Left lung (tissue), 10 donors: ENCODE measurements around the gene MAP6. TPM values are rescaled to one million over a fixed set of nuclear protein-coding genes. Genes with fewer than 3 reads are reported as not detected.
A peak's percentile ranks its signal among the peaks of the same experiment; 100 is the strongest.

Experiments used
- ATAC-seq: fragments of 200-7000 bp; cut with Tn5 transposase; one replicate; pipeline ENCODE4 v1.9.1; 2020; ENCODE audit warnings: moderate library complexity
- DNase-seq, 4 donors: peaks; one replicate each; pipeline ENCODE4 v3.0.0-alpha.2; 2013 to 2020
- H3K27ac ChIP-seq, 2 donors: fragments of 200-600 bp; sonication (generic) in 1 of 2; one replicate each; pipeline versions ENCODE4 v1.5.0 to v1.8.0; 2020 to 2021
- H3K27me3 ChIP-seq, 2 donors: fragments of 200-600 bp; sonication (generic) in 1 of 2; one replicate each; pipeline versions ENCODE4 v1.5.0 to v1.8.0; 2020 to 2021
- H3K36me3 ChIP-seq, 2 donors: fragments of 200-600 bp; sonication (generic) in 1 of 2; one replicate each; pipeline versions ENCODE4 v1.5.0 to v1.8.0; 2020 to 2021
- H3K4me1 ChIP-seq, 2 donors: fragments of 200-600 bp; one replicate each; pipeline ENCODE4 v1.8.0; 2021
- H3K4me3 ChIP-seq, 2 donors: fragments of 200-600 bp; sonication (generic) in 1 of 2; one replicate each; pipeline versions ENCODE4 v1.5.0 to v1.8.0; 2020 to 2021; ENCODE audit warnings: mild to moderate bottlenecking in 1 of 2
- H3K9me3 ChIP-seq, 2 donors: fragments of 200-600 bp; sonication (generic) in 1 of 2; one replicate each; pipeline versions ENCODE4 v1.5.0 to v1.8.0; 2020 to 2021
- intact Hi-C, 2 donors: fragments of 100-400 bp; cut with DNase I; formaldehyde crosslinking; loops; one replicate each; pipeline versions ENCODE4 v1.11.2 to v1.14.2; 2022
- polyA plus RNA-seq, 6 donors: library from polyadenylated mRNA; unstranded; fragments of 120-200 nt; gene quantifications; one replicate each; pipeline ENCODE4 v1.2.1, GENCODE V29; 2013; ENCODE audit not compliant: insufficient read length in 6 of 6
- total RNA-seq, 2 donors: library from RNA; stranded (reverse); fragmentation: NEBNext Ultra II Directional; extraction: Animal tissue kit (Norgen Biotek cat#: 25700); gene quantifications; one replicate each; pipeline ENCODE4 v1.2.1, GENCODE V29; 2021
- TF ChIP-seq, protein P1 (sequence below), 2 donors: fragments of 200-600 bp; sonication (generic) in 1 of 2; IDR thresholded peaks; one replicate each; pipeline versions ENCODE4 v1.5.0 to v1.8.0; 2021; ENCODE audit warnings: antibody characterized with exemption in 2 of 2
- donor health status: DM: no; HTN: yes; CAD: no.
- donor health status: DM: no; HTN: no; CAD: no.

The MAP6 gene
- total and polyA plus RNA-seq, 8 donors = 5.9 to 9.8 (median 7.8) TPM

DNA sequence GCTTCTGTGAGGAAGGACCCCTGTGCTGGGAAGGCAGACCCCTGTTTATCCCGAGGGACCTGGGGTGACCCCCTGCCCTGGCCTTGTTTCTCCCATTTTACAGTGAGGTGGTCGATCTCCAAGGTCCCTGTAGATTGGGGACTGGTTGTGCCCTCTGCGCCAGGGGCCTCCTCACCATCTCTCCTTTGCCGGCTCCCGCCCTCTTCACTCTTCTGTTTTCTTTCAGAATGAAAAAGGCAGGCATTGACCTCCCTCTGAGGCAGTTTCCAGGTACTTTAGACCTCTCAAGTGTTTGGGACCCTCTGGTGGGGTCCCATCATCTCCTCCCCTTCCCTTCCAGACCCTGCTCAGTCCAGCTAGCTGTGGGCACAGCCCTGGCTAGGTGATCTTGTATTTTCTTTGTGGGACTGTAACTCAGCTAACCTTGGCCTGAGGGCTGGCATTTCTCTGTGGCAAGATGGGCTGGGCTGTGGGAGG, 105.3 kb downstream of the MAP6 start:
- H3K4me1 ChIP-seq = peaks cover 38 to 85% of the 10 kb centered on the region in 2 donors
- no peak for ATAC-seq
- peaks cover 0 to 23% of the 10 kb centered on the region in 2 donors for H3K27me3 ChIP-seq
- H3K9me3 ChIP-seq = no peaks in the 10 kb centered on the region
- H3K36me3 ChIP-seq = peaks cover 0 to 30% of the 10 kb centered on the region in 2 donors
- TF ChIP-seq, protein P1, sequence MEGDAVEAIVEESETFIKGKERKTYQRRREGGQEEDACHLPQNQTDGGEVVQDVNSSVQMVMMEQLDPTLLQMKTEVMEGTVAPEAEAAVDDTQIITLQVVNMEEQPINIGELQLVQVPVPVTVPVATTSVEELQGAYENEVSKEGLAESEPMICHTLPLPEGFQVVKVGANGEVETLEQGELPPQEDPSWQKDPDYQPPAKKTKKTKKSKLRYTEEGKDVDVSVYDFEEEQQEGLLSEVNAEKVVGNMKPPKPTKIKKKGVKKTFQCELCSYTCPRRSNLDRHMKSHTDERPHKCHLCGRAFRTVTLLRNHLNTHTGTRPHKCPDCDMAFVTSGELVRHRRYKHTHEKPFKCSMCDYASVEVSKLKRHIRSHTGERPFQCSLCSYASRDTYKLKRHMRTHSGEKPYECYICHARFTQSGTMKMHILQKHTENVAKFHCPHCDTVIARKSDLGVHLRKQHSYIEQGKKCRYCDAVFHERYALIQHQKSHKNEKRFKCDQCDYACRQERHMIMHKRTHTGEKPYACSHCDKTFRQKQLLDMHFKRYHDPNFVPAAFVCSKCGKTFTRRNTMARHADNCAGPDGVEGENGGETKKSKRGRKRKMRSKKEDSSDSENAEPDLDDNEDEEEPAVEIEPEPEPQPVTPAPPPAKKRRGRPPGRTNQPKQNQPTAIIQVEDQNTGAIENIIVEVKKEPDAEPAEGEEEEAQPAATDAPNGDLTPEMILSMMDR (IDR thresholded peaks at IDR 0.05) = no peak
- peak overlapping the region; percentile 94 to 100 for H3K27ac ChIP-seq
- intact Hi-C loops = no loop called here
- peak overlapping the region; percentile 86 to 90 for H3K4me3 ChIP-seq
- no peak for DNase-seq

DNA sequence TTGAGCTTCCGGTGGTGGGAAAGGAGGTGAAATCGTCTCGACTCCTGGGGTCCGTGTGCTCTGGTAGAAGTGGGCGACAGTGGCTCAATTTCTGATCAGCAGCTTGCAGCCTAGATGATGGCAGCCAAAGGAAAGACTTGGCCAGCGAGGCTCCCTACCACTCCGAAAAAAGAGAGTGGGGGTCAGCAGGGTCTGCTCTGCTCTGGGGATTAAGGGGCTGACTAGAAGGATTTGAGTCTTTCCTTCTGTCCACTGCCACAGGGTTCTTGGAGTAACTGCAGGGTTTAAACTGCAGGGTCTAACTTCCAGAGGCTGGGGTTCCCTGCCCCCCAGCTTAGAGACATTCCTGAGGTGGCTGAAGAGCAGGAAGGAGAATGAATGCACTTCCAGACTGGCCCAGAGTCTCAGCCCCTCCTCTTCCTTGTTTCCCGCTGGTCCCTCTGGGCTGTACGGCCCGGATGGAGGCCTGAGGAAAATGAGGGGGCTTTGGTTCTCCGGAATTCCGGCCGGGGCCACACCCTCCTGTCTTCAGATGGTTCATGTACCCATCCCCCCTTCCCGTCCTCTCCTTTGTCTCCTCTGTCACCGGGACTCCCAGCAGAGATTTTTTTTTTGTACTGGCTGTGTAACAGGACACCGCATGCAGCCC, 105.9 kb downstream of the MAP6 start:
- Histone ChIP-seq H3K9me3 (no peaks in the 10 kb centered on the region), H3K27me3 (peaks cover 0 to 23% of the 10 kb centered on the region in 2 donors), H3K4me3 (peak overlapping the region; percentile 86 to 90), H3K4me1 (peaks cover 44 to 86% of the 10 kb centered on the region in 2 donors), H3K27ac (peak overlapping the region; percentile 94 to 100), H3K36me3 (peaks cover 0 to 24% of the 10 kb centered on the region in 2 donors)
- intact Hi-C loops = no loop called here
- DNase-seq (peak in 2 of 4 donors; percentile 54 to 71), ATAC-seq (peak; percentile 22)
- TF ChIP-seq, protein P1 (IDR thresholded peaks at IDR 0.05) = no peak

GRCh38 chr11:75562048-75562835, 106.6 kb downstream of the MAP6 start, which contains the start of gene SERPINH1:
Gene SERPINH1 (plus strand): TSS chr11:75562253. CDS start chr11:75566350, 4,097 bp downstream.
- TF ChIP-seq, protein P1 (IDR thresholded peaks at IDR 0.05) = no peak
- Histone ChIP-seq H3K4me1 (peaks cover 51 to 86% of the 10 kb centered on the region in 2 donors), H3K27me3 (peaks cover 0 to 23% of the 10 kb centered on the region in 2 donors), H3K9me3 (no peaks in the 10 kb centered on the region), H3K27ac (peak within 1 kb of the TSS; percentile 94 to 100), H3K4me3 (peak within 1 kb of the TSS; percentile 86 to 90), H3K36me3 (peaks cover 0 to 17% of the 10 kb centered on the region in 2 donors)
- ATAC-seq (peak; percentile 71), DNase-seq (peak; percentile 89 to 94 (median 91))
- intact Hi-C loops = no loop called here

GRCh38 chr11:75561426-75562047, 107.3 kb downstream of the MAP6 start:
- peak overlapping the region; percentile 94 to 100 for H3K27ac ChIP-seq
- intact Hi-C loops = no loop called here
- DNase-seq (no peak), ATAC-seq (no peak)
- TF ChIP-seq, protein P1 (IDR thresholded peaks at IDR 0.05) = no peak
- peaks cover 0 to 10% of the 10 kb centered on the region in 2 donors for H3K36me3 ChIP-seq
- peaks cover 0 to 23% of the 10 kb centered on the region in 2 donors for H3K27me3 ChIP-seq
- peak overlapping the region; percentile 86 to 90 for H3K4me3 ChIP-seq
- H3K9me3 ChIP-seq = no peaks in the 10 kb centered on the region
- peaks cover 55 to 79% of the 10 kb centered on the region in 2 donors for H3K4me1 ChIP-seq
